ENCODE results near the gene SSR1. TPM values are rescaled to one million over a fixed set of nuclear protein-coding genes. Genes with fewer than 3 reads are reported as not detected.
"Not testable (repeated sequence)": the region's sequence is repeated elsewhere in the genome, so short reads cannot be mapped to it uniquely, and the experiment has no call there.

Gene SSR1
- total RNA-seq, 1 donor from 2014 or later, result 289 TPM

- Histone ChIP-seq H3K9me3 (ENCODE audit: insufficient read depth, low read depth, low read length) (no peaks in the 10 kb centered on the region), H3K9ac (ENCODE audit: low read length) (no peak overlapping the region), H3K4me1 (ENCODE audit: insufficient read depth, low read length) (no peaks in the 10 kb centered on the region), H3K27ac (ENCODE audit: low read depth, low read length) (no peak overlapping the region), H3K27me3 (ENCODE audit: insufficient read depth, low read length) (no peaks in the 10 kb centered on the region), H2AFZ (ENCODE audit: low read depth, low read length) (no peak overlapping the region), H3K36me3 (ENCODE audit: insufficient read depth, low read length) (no peaks in the 10 kb centered on the region), H3K79me2 (ENCODE audit: insufficient read depth, low read length) (no peaks in the 10 kb centered on the region), H4K20me1 (ENCODE audit: insufficient read depth, low read length) (no peaks in the 10 kb centered on the region), H3K4me3 (ENCODE audit: insufficient read depth, low read depth, low read length) (no peak overlapping the region), H3K4me2 (ENCODE audit: low read length) (no peak overlapping the region)
- TF ChIP-seq EZH2 (IDR thresholded peaks at IDR 0.05; ENCODE audit: insufficient read depth, low read length) (no peak), CTCF (IDR thresholded peaks at IDR 0.05; ENCODE audit: insufficient read depth, low read depth, low read length) (no peak)
- Mint-ChIP-seq H3K9me3 (ENCODE audit: unreplicated experiment) (peaks cover 3% of the 10 kb centered on the region), H3K4me1 (ENCODE audit: low read depth, unreplicated experiment) (no peaks in the 10 kb centered on the region), H3K4me3 (ENCODE audit: unreplicated experiment) (no peak overlapping the region), H3K27me3 (ENCODE audit: low read depth, unreplicated experiment) (peaks cover 3% of the 10 kb centered on the region), H3K27ac (ENCODE audit: unreplicated experiment) (no peak overlapping the region), H3K36me3 (ENCODE audit: low read depth, unreplicated experiment) (no peaks in the 10 kb centered on the region)
- FAIRE-seq, result no peak
- DNase-seq (ENCODE audit: low read depth), result no peak
Observed at GRCh38 chr6:7324520-7324919, 11.5 kb upstream of the SSR1 start.

GRCh38 chr6:7323074-7323473 lies 10.1 kb upstream of the SSR1 start:
- no peaks in the 10 kb centered on the region for H3K36me3 ChIP-seq (ENCODE audit: insufficient read depth, low read length)
- DNase-seq (ENCODE audit: low read depth), result no peak
- Mint-ChIP-seq H3K27me3 (ENCODE audit: low read depth, unreplicated experiment) (no peaks in the 10 kb centered on the region), H3K27ac (ENCODE audit: unreplicated experiment) (no peak overlapping the region), H3K36me3 (ENCODE audit: low read depth, unreplicated experiment) (no peaks in the 10 kb centered on the region), H3K9me3 (ENCODE audit: unreplicated experiment) (no peaks in the 10 kb centered on the region), H3K4me1 (ENCODE audit: low read depth, unreplicated experiment) (no peaks in the 10 kb centered on the region), H3K4me3 (ENCODE audit: unreplicated experiment) (no peak overlapping the region)
- no peak for FAIRE-seq
- no peak overlapping the region for H3K4me3 ChIP-seq (ENCODE audit: insufficient read depth, low read depth, low read length)
- no peak overlapping the region for H3K4me2 ChIP-seq (ENCODE audit: low read length)
- no peak overlapping the region for H3K27ac ChIP-seq (ENCODE audit: low read depth, low read length)
- no peak overlapping the region for H3K9ac ChIP-seq (ENCODE audit: low read length)
- no peak overlapping the region for H2AFZ ChIP-seq (ENCODE audit: low read depth, low read length)
- H3K79me2 ChIP-seq (ENCODE audit: insufficient read depth, low read length), result no peaks in the 10 kb centered on the region
- no peaks in the 10 kb centered on the region for H3K4me1 ChIP-seq (ENCODE audit: insufficient read depth, low read length)
- no peaks in the 10 kb centered on the region for H3K9me3 ChIP-seq (ENCODE audit: insufficient read depth, low read depth, low read length)
- TF ChIP-seq EZH2 (IDR thresholded peaks at IDR 0.05; ENCODE audit: insufficient read depth, low read length) (no peak), CTCF (IDR thresholded peaks at IDR 0.05; ENCODE audit: insufficient read depth, low read depth, low read length) (no peak)
- no peaks in the 10 kb centered on the region for H4K20me1 ChIP-seq (ENCODE audit: insufficient read depth, low read length)
- no peaks in the 10 kb centered on the region for H3K27me3 ChIP-seq (ENCODE audit: insufficient read depth, low read length)

- FAIRE-seq; H3K4me1 Mint-ChIP-seq (ENCODE audit: low read depth, unreplicated experiment); H3K27ac ChIP-seq (ENCODE audit: low read depth, low read length); H3K9me3 Mint-ChIP-seq (ENCODE audit: unreplicated experiment); H3K4me2 ChIP-seq (ENCODE audit: low read length); H3K79me2 ChIP-seq (ENCODE audit: insufficient read depth, low read length); H3K27me3 ChIP-seq (ENCODE audit: insufficient read depth, low read length); H3K4me3 ChIP-seq (ENCODE audit: insufficient read depth, low read depth, low read length); H4K20me1 ChIP-seq (ENCODE audit: insufficient read depth, low read length); DNase-seq (ENCODE audit: low read depth); H3K36me3 Mint-ChIP-seq (ENCODE audit: low read depth, unreplicated experiment); H3K9ac ChIP-seq (ENCODE audit: low read length); H3K27ac Mint-ChIP-seq (ENCODE audit: unreplicated experiment); H3K9me3 ChIP-seq (ENCODE audit: insufficient read depth, low read depth, low read length); H3K36me3 ChIP-seq (ENCODE audit: insufficient read depth, low read length); H2AFZ ChIP-seq (ENCODE audit: low read depth, low read length); H3K27me3 Mint-ChIP-seq (ENCODE audit: low read depth, unreplicated experiment); H3K4me1 ChIP-seq (ENCODE audit: insufficient read depth, low read length); H3K4me3 Mint-ChIP-seq (ENCODE audit: unreplicated experiment): not testable (repeated sequence)
Observed at GRCh38 chr6:7321866-7322265, 8.9 kb upstream of the SSR1 start.

DNA sequence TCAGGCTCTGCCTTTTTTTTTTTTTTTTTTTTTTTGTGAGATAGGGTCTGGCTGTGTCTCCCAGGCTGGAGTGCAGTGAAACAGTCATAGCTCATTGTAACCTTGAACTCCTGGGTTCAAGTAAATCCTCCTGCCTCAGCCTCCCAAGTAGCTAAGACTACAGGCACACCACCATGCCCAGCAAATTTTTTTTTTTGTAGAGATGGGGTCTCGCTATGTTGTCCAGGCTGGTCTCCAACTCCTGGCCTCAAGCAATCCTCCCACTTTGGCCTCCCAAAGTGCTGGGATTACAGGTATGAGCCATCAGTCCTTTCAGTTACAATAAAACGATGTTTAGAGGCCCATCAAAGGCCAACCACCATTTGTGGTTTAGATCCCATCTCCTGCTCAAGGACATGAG lies 6.4 kb upstream of the SSR1 start:
- H3K4me1 Mint-ChIP-seq (ENCODE audit: low read depth, unreplicated experiment); H3K27ac ChIP-seq (ENCODE audit: low read depth, low read length); H3K4me2 ChIP-seq (ENCODE audit: low read length); H3K36me3 ChIP-seq (ENCODE audit: insufficient read depth, low read length); H3K4me1 ChIP-seq (ENCODE audit: insufficient read depth, low read length); H3K9me3 ChIP-seq (ENCODE audit: insufficient read depth, low read depth, low read length); H3K4me3 ChIP-seq (ENCODE audit: insufficient read depth, low read depth, low read length); H2AFZ ChIP-seq (ENCODE audit: low read depth, low read length); H3K27ac Mint-ChIP-seq (ENCODE audit: unreplicated experiment); H3K9ac ChIP-seq (ENCODE audit: low read length); H3K27me3 ChIP-seq (ENCODE audit: insufficient read depth, low read length); DNase-seq (ENCODE audit: low read depth); H3K27me3 Mint-ChIP-seq (ENCODE audit: low read depth, unreplicated experiment); H3K36me3 Mint-ChIP-seq (ENCODE audit: low read depth, unreplicated experiment); H3K79me2 ChIP-seq (ENCODE audit: insufficient read depth, low read length); FAIRE-seq; H3K9me3 Mint-ChIP-seq (ENCODE audit: unreplicated experiment); H3K4me3 Mint-ChIP-seq (ENCODE audit: unreplicated experiment); H4K20me1 ChIP-seq (ENCODE audit: insufficient read depth, low read length): not testable (repeated sequence)

All from astrocyte (in vitro differentiated cells and primary cell).